Measurements from ENCODE around the gene TMEM30B.

The TMEM30B gene

GRCh38 chr14:61229475-61229888, 51.7 kb downstream of the TMEM30B start:
- TF ChIP-seq, protein P1, sequence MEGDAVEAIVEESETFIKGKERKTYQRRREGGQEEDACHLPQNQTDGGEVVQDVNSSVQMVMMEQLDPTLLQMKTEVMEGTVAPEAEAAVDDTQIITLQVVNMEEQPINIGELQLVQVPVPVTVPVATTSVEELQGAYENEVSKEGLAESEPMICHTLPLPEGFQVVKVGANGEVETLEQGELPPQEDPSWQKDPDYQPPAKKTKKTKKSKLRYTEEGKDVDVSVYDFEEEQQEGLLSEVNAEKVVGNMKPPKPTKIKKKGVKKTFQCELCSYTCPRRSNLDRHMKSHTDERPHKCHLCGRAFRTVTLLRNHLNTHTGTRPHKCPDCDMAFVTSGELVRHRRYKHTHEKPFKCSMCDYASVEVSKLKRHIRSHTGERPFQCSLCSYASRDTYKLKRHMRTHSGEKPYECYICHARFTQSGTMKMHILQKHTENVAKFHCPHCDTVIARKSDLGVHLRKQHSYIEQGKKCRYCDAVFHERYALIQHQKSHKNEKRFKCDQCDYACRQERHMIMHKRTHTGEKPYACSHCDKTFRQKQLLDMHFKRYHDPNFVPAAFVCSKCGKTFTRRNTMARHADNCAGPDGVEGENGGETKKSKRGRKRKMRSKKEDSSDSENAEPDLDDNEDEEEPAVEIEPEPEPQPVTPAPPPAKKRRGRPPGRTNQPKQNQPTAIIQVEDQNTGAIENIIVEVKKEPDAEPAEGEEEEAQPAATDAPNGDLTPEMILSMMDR (IDR thresholded peaks at IDR 0.05; ENCODE audit: insufficient read depth, low read depth, low read length, missing control alignments) = no peak
- no peak for DNase-seq (ENCODE audit: low read depth)
- no peak overlapping the region for H3K4me3 ChIP-seq (ENCODE audit: low read depth, low read length)

DNA sequence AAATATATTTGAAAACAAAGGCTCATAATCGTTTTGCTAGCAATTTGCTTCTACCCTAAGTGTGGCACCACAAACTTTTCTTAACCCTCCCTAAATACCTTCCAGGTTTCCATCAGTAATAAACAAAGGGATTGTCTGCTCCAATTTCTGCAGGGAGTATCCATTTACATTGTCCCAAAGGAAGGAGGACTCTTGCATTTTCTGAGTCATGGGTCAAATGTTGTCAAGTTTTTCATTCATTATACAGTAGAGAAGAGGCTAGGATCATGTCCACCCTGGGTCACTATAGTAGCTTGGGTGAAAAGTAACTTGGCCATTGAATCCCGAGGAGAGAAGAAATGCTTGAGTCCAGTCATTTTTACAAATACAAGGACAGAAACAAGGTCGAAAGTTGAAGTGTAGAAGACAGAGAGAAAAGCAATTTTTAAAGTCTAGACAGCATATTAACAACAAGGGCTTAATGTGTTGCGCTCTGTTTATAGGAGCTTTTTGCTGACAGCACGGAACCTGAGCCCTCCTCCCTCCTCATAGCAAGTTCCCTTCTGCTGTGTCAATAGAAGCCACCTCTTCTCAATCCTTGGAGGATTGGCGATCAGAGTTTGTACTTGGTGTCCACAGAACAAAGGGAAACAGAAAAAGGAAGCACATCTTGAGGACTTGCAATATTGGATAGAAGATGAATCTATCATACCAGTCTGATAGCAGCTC, 53.1 kb downstream of the TMEM30B start:
- TF ChIP-seq, protein P1 (IDR thresholded peaks at IDR 0.05; ENCODE audit: insufficient read depth, low read depth, low read length, missing control alignments) = no peak
- no peak for DNase-seq (ENCODE audit: low read depth)
- no peak overlapping the region for H3K4me3 ChIP-seq (ENCODE audit: low read depth, low read length)

All from GM12865 (cell line).